Measurements from ENCODE around the gene MOB1B.

Gene MOB1B

DNA sequence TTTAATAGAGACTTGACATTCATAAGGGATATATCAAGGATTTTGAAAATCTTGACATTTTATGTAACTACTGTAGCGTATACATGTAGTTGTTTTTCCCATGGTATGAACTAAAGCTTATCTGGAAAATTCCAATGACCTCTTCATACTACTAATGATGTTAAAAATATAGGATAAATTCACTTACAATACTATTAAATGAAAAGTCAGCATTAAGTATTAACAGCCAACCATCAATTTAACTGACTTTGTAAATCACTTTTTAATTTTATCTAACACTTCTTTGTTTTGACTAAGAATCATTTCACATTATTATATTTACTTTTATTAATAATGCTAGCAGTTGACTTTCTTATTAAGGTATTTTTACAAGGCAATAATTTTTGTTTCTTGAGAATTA is 125.4 kb downstream of the MOB1B start:
- TF ChIP-seq, protein P1, sequence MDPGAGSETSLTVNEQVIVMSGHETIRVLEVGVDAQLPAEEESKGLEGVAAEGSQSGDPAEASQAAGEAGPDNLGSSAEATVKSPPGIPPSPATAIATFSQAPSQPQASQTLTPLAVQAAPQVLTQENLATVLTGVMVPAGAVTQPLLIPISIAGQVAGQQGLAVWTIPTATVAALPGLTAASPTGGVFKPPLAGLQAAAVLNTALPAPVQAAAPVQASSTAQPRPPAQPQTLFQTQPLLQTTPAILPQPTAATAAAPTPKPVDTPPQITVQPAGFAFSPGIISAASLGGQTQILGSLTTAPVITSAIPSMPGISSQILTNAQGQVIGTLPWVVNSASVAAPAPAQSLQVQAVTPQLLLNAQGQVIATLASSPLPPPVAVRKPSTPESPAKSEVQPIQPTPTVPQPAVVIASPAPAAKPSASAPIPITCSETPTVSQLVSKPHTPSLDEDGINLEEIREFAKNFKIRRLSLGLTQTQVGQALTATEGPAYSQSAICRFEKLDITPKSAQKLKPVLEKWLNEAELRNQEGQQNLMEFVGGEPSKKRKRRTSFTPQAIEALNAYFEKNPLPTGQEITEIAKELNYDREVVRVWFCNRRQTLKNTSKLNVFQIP (CRISPR knock-in tag; IDR thresholded peaks at IDR 0.05; ENCODE audit: borderline replicate concordance, low read depth) = no peak
- TF ChIP-seq, protein P2, sequence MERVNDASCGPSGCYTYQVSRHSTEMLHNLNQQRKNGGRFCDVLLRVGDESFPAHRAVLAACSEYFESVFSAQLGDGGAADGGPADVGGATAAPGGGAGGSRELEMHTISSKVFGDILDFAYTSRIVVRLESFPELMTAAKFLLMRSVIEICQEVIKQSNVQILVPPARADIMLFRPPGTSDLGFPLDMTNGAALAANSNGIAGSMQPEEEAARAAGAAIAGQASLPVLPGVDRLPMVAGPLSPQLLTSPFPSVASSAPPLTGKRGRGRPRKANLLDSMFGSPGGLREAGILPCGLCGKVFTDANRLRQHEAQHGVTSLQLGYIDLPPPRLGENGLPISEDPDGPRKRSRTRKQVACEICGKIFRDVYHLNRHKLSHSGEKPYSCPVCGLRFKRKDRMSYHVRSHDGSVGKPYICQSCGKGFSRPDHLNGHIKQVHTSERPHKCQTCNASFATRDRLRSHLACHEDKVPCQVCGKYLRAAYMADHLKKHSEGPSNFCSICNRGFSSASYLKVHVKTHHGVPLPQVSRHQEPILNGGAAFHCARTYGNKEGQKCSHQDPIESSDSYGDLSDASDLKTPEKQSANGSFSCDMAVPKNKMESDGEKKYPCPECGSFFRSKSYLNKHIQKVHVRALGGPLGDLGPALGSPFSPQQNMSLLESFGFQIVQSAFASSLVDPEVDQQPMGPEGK (CRISPR knock-in tag; IDR thresholded peaks at IDR 0.05; ENCODE audit: borderline replicate concordance) = no peak
- TF ChIP-seq GLIS3 (CRISPR knock-in tag; IDR thresholded peaks at IDR 0.05) = no peak
- no peak for TF ChIP-seq CSDC2 (CRISPR knock-in tag; IDR thresholded peaks at IDR 0.05)
- no peak for TF ChIP-seq RARB (CRISPR knock-in tag; IDR thresholded peaks at IDR 0.05)
- TF ChIP-seq, protein P3, sequence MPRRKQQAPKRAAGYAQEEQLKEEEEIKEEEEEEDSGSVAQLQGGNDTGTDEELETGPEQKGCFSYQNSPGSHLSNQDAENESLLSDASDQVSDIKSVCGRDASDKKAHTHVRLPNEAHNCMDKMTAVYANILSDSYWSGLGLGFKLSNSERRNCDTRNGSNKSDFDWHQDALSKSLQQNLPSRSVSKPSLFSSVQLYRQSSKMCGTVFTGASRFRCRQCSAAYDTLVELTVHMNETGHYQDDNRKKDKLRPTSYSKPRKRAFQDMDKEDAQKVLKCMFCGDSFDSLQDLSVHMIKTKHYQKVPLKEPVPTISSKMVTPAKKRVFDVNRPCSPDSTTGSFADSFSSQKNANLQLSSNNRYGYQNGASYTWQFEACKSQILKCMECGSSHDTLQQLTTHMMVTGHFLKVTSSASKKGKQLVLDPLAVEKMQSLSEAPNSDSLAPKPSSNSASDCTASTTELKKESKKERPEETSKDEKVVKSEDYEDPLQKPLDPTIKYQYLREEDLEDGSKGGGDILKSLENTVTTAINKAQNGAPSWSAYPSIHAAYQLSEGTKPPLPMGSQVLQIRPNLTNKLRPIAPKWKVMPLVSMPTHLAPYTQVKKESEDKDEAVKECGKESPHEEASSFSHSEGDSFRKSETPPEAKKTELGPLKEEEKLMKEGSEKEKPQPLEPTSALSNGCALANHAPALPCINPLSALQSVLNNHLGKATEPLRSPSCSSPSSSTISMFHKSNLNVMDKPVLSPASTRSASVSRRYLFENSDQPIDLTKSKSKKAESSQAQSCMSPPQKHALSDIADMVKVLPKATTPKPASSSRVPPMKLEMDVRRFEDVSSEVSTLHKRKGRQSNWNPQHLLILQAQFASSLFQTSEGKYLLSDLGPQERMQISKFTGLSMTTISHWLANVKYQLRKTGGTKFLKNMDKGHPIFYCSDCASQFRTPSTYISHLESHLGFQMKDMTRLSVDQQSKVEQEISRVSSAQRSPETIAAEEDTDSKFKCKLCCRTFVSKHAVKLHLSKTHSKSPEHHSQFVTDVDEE (CRISPR knock-in tag; IDR thresholded peaks at IDR 0.05) = no peak
- TF ChIP-seq ESRRG (CRISPR knock-in tag; IDR thresholded peaks at IDR 0.05) = no peak
- no peak for TF ChIP-seq PPARA (CRISPR knock-in tag; IDR thresholded peaks at IDR 0.05; ENCODE audit: borderline replicate concordance)
- no peak for TF ChIP-seq OSR1 (CRISPR knock-in tag; IDR thresholded peaks at IDR 0.05)
- TF ChIP-seq ZFP3 (CRISPR knock-in tag; IDR thresholded peaks at IDR 0.05) = no peak
- TF ChIP-seq TOX (CRISPR knock-in tag; IDR thresholded peaks at IDR 0.05; ENCODE audit: borderline replicate concordance) = no peak
- TF ChIP-seq ISL1 (CRISPR knock-in tag; IDR thresholded peaks at IDR 0.05) = no peak
- TF ChIP-seq ARNTL (CRISPR knock-in tag; IDR thresholded peaks at IDR 0.05; ENCODE audit: borderline replicate concordance, low read depth) = no peak
- TF ChIP-seq ZNF70 (CRISPR knock-in tag; IDR thresholded peaks at IDR 0.05) = no peak
- TF ChIP-seq ZNF565 (CRISPR knock-in tag; conservative IDR thresholded peaks at IDR 0.05; ENCODE audit: low read depth) = no peak
- TF ChIP-seq, protein P4, sequence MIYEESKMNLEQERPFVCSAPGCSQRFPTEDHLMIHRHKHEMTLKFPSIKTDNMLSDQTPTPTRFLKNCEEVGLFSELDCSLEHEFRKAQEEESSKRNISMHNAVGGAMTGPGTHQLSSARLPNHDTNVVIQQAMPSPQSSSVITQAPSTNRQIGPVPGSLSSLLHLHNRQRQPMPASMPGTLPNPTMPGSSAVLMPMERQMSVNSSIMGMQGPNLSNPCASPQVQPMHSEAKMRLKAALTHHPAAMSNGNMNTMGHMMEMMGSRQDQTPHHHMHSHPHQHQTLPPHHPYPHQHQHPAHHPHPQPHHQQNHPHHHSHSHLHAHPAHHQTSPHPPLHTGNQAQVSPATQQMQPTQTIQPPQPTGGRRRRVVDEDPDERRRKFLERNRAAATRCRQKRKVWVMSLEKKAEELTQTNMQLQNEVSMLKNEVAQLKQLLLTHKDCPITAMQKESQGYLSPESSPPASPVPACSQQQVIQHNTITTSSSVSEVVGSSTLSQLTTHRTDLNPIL (CRISPR knock-in tag; IDR thresholded peaks at IDR 0.05; ENCODE audit: low read depth) = no peak
- TF ChIP-seq, protein P5, sequence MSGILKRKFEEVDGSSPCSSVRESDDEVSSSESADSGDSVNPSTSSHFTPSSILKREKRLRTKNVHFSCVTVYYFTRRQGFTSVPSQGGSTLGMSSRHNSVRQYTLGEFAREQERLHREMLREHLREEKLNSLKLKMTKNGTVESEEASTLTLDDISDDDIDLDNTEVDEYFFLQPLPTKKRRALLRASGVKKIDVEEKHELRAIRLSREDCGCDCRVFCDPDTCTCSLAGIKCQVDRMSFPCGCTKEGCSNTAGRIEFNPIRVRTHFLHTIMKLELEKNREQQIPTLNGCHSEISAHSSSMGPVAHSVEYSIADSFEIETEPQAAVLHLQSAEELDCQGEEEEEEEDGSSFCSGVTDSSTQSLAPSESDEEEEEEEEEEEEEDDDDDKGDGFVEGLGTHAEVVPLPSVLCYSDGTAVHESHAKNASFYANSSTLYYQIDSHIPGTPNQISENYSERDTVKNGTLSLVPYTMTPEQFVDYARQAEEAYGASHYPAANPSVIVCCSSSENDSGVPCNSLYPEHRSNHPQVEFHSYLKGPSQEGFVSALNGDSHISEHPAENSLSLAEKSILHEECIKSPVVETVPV (CRISPR knock-in tag; IDR thresholded peaks at IDR 0.05) = no peak
- TF ChIP-seq BACH2 (CRISPR knock-in tag; IDR thresholded peaks at IDR 0.05; ENCODE audit: borderline replicate concordance) = no peak
- TF ChIP-seq TCF4 (CRISPR knock-in tag; IDR thresholded peaks at IDR 0.05; ENCODE audit: borderline replicate concordance) = no peak
- no peak for TF ChIP-seq SNAI2 (CRISPR knock-in tag; IDR thresholded peaks at IDR 0.05)
- ATAC-seq = no peak

DNA sequence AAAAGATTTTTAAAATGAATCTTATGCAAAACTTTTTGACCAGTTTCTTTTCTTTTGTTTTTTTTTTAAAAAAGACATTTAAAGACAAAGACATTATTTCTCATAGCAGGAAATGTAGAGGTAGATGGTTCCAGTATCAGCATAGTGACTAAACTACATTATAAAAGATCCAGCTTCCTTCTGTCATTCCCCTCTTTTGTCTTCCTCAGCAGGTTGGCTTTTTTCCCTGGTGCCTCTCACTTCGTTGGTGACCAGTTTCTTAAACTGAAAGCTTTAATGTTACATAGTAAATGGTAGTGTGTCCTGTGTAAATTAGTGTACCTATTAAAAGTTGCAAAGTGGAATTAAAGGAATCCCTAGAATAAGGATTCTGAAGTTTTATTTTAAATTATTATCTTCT is 127.3 kb downstream of the MOB1B start:
- no peak for ATAC-seq
- TF ChIP-seq ZNF8 (CRISPR knock-in tag; IDR thresholded peaks at IDR 0.05) (no peak), CSDC2 (CRISPR knock-in tag; IDR thresholded peaks at IDR 0.05) (no peak), ZFP3 (CRISPR knock-in tag; IDR thresholded peaks at IDR 0.05) (no peak), ZNF70 (CRISPR knock-in tag; IDR thresholded peaks at IDR 0.05) (no peak), SNAI2 (CRISPR knock-in tag; IDR thresholded peaks at IDR 0.05) (no peak), ARNTL (CRISPR knock-in tag; IDR thresholded peaks at IDR 0.05; ENCODE audit: borderline replicate concordance, low read depth) (no peak), RARB (CRISPR knock-in tag; IDR thresholded peaks at IDR 0.05) (no peak), TCF4 (CRISPR knock-in tag; IDR thresholded peaks at IDR 0.05; ENCODE audit: borderline replicate concordance) (no peak), BACH2 (CRISPR knock-in tag; IDR thresholded peaks at IDR 0.05; ENCODE audit: borderline replicate concordance) (no peak), ZC3H10 (CRISPR knock-in tag; IDR thresholded peaks at IDR 0.05) (no peak), TOX (CRISPR knock-in tag; IDR thresholded peaks at IDR 0.05; ENCODE audit: borderline replicate concordance) (no peak), ZNF565 (CRISPR knock-in tag; conservative IDR thresholded peaks at IDR 0.05; ENCODE audit: low read depth) (no peak)
- TF ChIP-seq, protein P1 (CRISPR knock-in tag; IDR thresholded peaks at IDR 0.05; ENCODE audit: borderline replicate concordance, low read depth) = no peak
- TF ChIP-seq, protein P5 (CRISPR knock-in tag; IDR thresholded peaks at IDR 0.05) = no peak
- TF ChIP-seq, protein P2 (CRISPR knock-in tag; IDR thresholded peaks at IDR 0.05; ENCODE audit: borderline replicate concordance) = no peak

Data from SK-N-SH treated with all-trans-retinoic acid at 6 μM for 48 hours (cell line).